OCI-LY7 (cell line): Measurements from ENCODE around the gene PRCC. TPM values are rescaled to one million over a fixed set of nuclear protein-coding genes. Genes with fewer than 3 reads are reported as not detected.

ENCODE experiments used
- BruUV-seq: library from RNA; stranded (reverse); fragments of 400-500 nt; replicated peaks from 2 replicates; lab custom pipeline; 2021; lab: Mats Ljungman, UMichigan
- CTCF ChIA-PET: fragments of 300-600 bp; sonication (Branson Sonifier 250); formaldehyde crosslinking; loops from one replicate; lab custom pipeline; 2022; ENCODE audit warnings: antibody characterized with exemption; ENCODE audit not compliant: unreplicated experiment; lab: Charles Lee
- POLR2A ChIA-PET: fragments of 300-600 bp; sonication (Branson Sonifier 250); formaldehyde crosslinking; loops from one replicate; lab custom pipeline; 2022; ENCODE audit warnings: antibody characterized with exemption; lab: Charles Lee
- DNase-seq: peaks from one replicate; pipeline ENCODE4 v3.0.0-alpha.2; 2015; ENCODE audit warnings: low spot score
- H2AFZ ChIP-seq: fragments of 200-600 bp; sonication (generic), shearing (Covaris generic); 2 replicates; pipeline ENCODE4 v1.6.1; 2014; ENCODE audit warnings: mild to moderate bottlenecking, antibody characterized with exemption, low read length, moderate library complexity
- H3K27ac ChIP-seq: fragments of 200-600 bp; sonication (generic); 2 replicates; pipeline ENCODE4 v1.5.1; 2014; ENCODE audit warnings: mixed run types, low read depth, mild to moderate bottlenecking, moderate library complexity, low read length, inconsistent platforms; ENCODE audit not compliant: poor library complexity, severe bottlenecking
- H3K36me3 ChIP-seq: fragments of 200-600 bp; sonication (generic); 2 replicates; pipeline ENCODE4 v1.6.1; 2014; ENCODE audit warnings: mild to moderate bottlenecking, antibody characterized with exemption, low read length, moderate library complexity, mixed read lengths; ENCODE audit not compliant: insufficient read depth
- H3K4me1 ChIP-seq: fragments of 200-600 bp; sonication (generic); 2 replicates; pipeline ENCODE4 v1.5.1; 2014; ENCODE audit warnings: mild to moderate bottlenecking, low read length; ENCODE audit not compliant: insufficient read depth, poor library complexity, severe bottlenecking
- H3K4me2 ChIP-seq: fragments of 200-600 bp; sonication (generic); 2 replicates; pipeline ENCODE4 v1.6.1; 2014; ENCODE audit warnings: mild to moderate bottlenecking, low read length
- H3K4me3 ChIP-seq: fragments of 200-600 bp; sonication (generic); 2 replicates; pipeline ENCODE4 v1.5.1; 2014; ENCODE audit warnings: mild to moderate bottlenecking, low read depth, low read length; ENCODE audit not compliant: poor library complexity, severe bottlenecking
- H3K79me2 ChIP-seq: fragments of 200-600 bp; sonication (generic); 2 replicates; pipeline ENCODE4 v1.6.1; 2016; ENCODE audit warnings: low read depth, mild to moderate bottlenecking, low read length, moderate library complexity, mixed read lengths; ENCODE audit not compliant: insufficient read depth
- H3K9me2 ChIP-seq: fragments of 200-600 bp; sonication (generic); 2 replicates; pipeline ENCODE4 v1.6.1; 2016; ENCODE audit warnings: mild to moderate bottlenecking, low read length, mixed read lengths; ENCODE audit not compliant: insufficient read depth
- H3K9me3 ChIP-seq: fragments of 200-600 bp; sonication (generic); 2 replicates; pipeline ENCODE4 v1.6.1; 2014; ENCODE audit warnings: mild to moderate bottlenecking, mixed run types, low read length, mixed read lengths
- H4K20me1 ChIP-seq: fragments of 200-600 bp; sonication (generic); 2 replicates; pipeline ENCODE4 v1.6.1; 2014; ENCODE audit warnings: mild to moderate bottlenecking, antibody characterized with exemption, low read length, moderate library complexity, mixed read lengths; ENCODE audit not compliant: insufficient read depth
- EZH2phosphoT487 ChIP-seq: fragments of 200-600 bp; sonication (generic); IDR thresholded peaks from 2 replicates; pipeline ENCODE4 v1.6.1; 2018; ENCODE audit warnings: low read depth, borderline replicate concordance, mild to moderate bottlenecking, mixed run types, antibody characterized with exemption, low read length, moderate library complexity, mixed read lengths
- intact Hi-C: fragments of 100-400 bp; cut with micrococcal nuclease; formaldehyde crosslinking; loops from one replicate; pipeline ENCODE4 v1.10.0; 2022; ENCODE audit not compliant: unreplicated experiment
- total RNA-seq, 2 experiments: library from RNA; depleted of rRNA in 1 of 2; stranded (reverse); fragments of >200 nt in 1 of 2; shearing (Covaris generic) in 1 of 2; gene quantifications; 2 replicates each; pipeline ENCODE4 v1.2.3, GENCODE V29; 2014 to 2022
- TF ChIP-seq, protein P1 (sequence below): fragments of 200-600 bp; sonication (generic); conservative IDR thresholded peaks from 2 replicates; pipeline ENCODE4 v1.5.1; 2014; ENCODE audit warnings: mild to moderate bottlenecking, antibody characterized with exemption, low read length, moderate library complexity, mixed read lengths

The PRCC gene
- total RNA-seq, 2 experiments from 2014 or later: 54.0 to 82.9 TPM

DNA sequence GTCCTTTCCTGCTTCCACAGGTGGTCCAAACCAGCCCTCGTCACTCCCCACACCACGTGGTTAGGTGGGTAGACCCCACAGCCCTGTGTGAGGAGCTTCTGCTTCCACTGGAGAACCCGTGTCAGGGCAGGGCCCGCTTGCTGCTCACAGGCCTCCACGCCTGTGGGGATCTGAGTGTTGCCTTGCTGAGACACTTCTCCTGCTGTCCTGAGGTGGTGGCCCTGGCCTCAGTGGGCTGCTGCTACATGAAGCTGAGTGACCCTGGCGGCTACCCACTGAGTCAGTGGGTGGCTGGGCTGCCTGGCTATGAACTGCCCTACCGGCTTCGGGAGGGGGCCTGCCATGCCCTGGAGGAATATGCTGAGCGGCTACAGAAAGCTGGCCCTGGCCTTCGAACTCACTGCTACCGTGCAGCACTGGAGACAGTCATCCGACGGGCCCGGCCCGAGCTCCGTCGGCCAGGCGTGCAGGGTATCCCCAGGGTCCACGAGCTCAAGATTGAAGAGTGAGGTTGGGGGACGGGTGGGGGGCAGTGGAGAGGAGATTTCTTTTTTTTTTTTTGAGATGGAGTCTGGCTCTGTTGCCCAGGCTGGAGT, 33.2 kb upstream of the PRCC start:
- Histone ChIP-seq H3K4me2 (no peak overlapping the region), H3K27ac (no peak overlapping the region), H3K9me3 (no peaks in the 10 kb centered on the region), H4K20me1 (no peaks in the 10 kb centered on the region), H3K79me2 (peaks cover 10% of the 10 kb centered on the region), H3K4me3 (no peak overlapping the region), H3K36me3 (peaks cover 42% of the 10 kb centered on the region), H3K4me1 (peaks cover 9% of the 10 kb centered on the region), H2AFZ (no peak overlapping the region), H3K9me2 (no peaks in the 10 kb centered on the region)
- POLR2A ChIA-PET: interaction anchor here (0.6 kb wide), 1 partner anchor 511 kb away, joined by 3 read pairs; no protein-coding TSS in a partner anchor
- CTCF ChIA-PET: no interaction called here
- intact Hi-C loops: no loop called here
- no peak for DNase-seq
- no peak for TF ChIP-seq EZH2phosphoT487
- TF ChIP-seq, protein P1, sequence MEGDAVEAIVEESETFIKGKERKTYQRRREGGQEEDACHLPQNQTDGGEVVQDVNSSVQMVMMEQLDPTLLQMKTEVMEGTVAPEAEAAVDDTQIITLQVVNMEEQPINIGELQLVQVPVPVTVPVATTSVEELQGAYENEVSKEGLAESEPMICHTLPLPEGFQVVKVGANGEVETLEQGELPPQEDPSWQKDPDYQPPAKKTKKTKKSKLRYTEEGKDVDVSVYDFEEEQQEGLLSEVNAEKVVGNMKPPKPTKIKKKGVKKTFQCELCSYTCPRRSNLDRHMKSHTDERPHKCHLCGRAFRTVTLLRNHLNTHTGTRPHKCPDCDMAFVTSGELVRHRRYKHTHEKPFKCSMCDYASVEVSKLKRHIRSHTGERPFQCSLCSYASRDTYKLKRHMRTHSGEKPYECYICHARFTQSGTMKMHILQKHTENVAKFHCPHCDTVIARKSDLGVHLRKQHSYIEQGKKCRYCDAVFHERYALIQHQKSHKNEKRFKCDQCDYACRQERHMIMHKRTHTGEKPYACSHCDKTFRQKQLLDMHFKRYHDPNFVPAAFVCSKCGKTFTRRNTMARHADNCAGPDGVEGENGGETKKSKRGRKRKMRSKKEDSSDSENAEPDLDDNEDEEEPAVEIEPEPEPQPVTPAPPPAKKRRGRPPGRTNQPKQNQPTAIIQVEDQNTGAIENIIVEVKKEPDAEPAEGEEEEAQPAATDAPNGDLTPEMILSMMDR: no peak
- no TSS peak for BruUV-seq

DNA sequence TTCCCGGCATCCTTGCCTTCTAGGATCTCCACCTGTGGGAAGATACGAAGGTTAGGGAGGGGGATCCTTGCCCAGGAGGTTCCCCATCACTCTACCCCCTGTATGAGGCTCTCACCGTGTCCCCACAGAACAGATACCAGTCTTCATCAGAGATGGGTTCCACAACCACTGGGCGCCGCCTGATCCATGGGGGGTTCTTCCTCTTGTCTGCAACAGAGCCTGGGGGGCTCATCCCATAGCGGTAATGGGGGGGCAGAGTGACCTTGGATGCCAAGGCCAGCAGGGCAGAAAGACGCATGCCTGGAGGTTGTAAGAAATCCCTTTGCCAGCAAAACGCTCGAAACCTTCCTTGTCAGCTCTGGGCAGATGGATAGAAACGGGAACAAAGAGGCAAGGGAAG, 28.9 kb upstream of the PRCC start:
- DNase-seq: no peak
- H3K9me2 ChIP-seq: no peaks in the 10 kb centered on the region
- no TSS peak for BruUV-seq
- H2AFZ ChIP-seq: no peak overlapping the region
- no peaks in the 10 kb centered on the region for H3K9me3 ChIP-seq
- peaks cover 19% of the 10 kb centered on the region for H3K4me1 ChIP-seq
- H3K4me3 ChIP-seq: no peak overlapping the region
- H4K20me1 ChIP-seq: no peaks in the 10 kb centered on the region
- TF ChIP-seq EZH2phosphoT487: no peak
- no peak overlapping the region for H3K4me2 ChIP-seq
- POLR2A ChIA-PET: no interaction called here
- peaks cover 74% of the 10 kb centered on the region for H3K36me3 ChIP-seq
- intact Hi-C loops: no loop called here
- no peak overlapping the region for H3K27ac ChIP-seq
- H3K79me2 ChIP-seq: peaks cover 16% of the 10 kb centered on the region; the same call in 1 of the 2 replicates
- CTCF ChIA-PET: no interaction called here

- no peaks in the 10 kb centered on the region for H3K9me3 ChIP-seq
- H3K79me2 ChIP-seq: peaks cover 16% of the 10 kb centered on the region; the same call in 1 of the 2 replicates
- TF ChIP-seq, protein P1: no peak
- no peak for TF ChIP-seq EZH2phosphoT487
- no peak overlapping the region for H3K4me3 ChIP-seq
- H4K20me1 ChIP-seq: no peaks in the 10 kb centered on the region
- no peak overlapping the region for H3K27ac ChIP-seq
- CTCF ChIA-PET: no interaction called here
- peak overlapping the region; percentile 75; the same call in 1 of the 2 replicates for H3K4me2 ChIP-seq
- no peak overlapping the region for H2AFZ ChIP-seq
- intact Hi-C loops: no loop called here
- POLR2A ChIA-PET: interaction anchor here (0.9 kb wide), 1 partner anchor 26 kb away, joined by 3 read pairs; no protein-coding TSS in a partner anchor
- peaks cover 19% of the 10 kb centered on the region for H3K4me1 ChIP-seq
- H3K9me2 ChIP-seq: no peaks in the 10 kb centered on the region
- H3K36me3 ChIP-seq: peaks cover 77% of the 10 kb centered on the region
- no peak for DNase-seq
- BruUV-seq: no TSS peak
Measured at GRCh38 chr1:156738916-156739315, 28.4 kb upstream of the PRCC start.
